H1 (cell line): Measurements from ENCODE around the gene MAP3K15. TPM values are rescaled to one million over a fixed set of nuclear protein-coding genes. Genes with fewer than 3 reads are reported as not detected.
A peak's percentile ranks its signal among the peaks of the same experiment; 100 is the strongest.

Experiments
- CTCF ChIA-PET: fragments of 300-600 bp; sonication (Branson Sonifier 250); formaldehyde crosslinking; loops from one replicate; lab custom pipeline; 2021; ENCODE audit not compliant: partially characterized antibody; lab: Charles Lee
- POLR2A ChIA-PET: fragments of 300-600 bp; sonication (Branson Sonifier 250); formaldehyde crosslinking; loops from one replicate; lab custom pipeline; 2021; ENCODE audit warnings: inconsistent platforms; ENCODE audit not compliant: partially characterized antibody; lab: Charles Lee
- DNase-seq, 2 experiments: peaks; one replicate each; pipeline versions ENCODE4 v3.0.0 to v3.0.0-alpha.2; 2010 to 2022; ENCODE audit warnings: low spot score in 2 of 2, low read depth in 1 of 2, mixed read lengths in 1 of 2
- FAIRE-seq: peaks from 2 replicates; lab custom pipeline; 2011; peaks lifted over from hg19 to GRCh38; lab: Jason Lieb, UNC
- H2AFZ ChIP-seq: 2 replicates; pipeline ENCODE4 v1.8.1; 2012; ENCODE audit warnings: low read length, inconsistent platforms
- H2AK5ac ChIP-seq: 2 replicates; pipeline ENCODE4 v1.6.1; 2013; ENCODE audit warnings: low read depth, low read length
- H2BK120ac ChIP-seq: replicated peaks from 2 replicates; pipeline ENCODE3; 2013; ENCODE audit warnings: low read depth, low read length, inconsistent platforms
- H2BK12ac ChIP-seq: 2 replicates; pipeline ENCODE4 v1.6.1; 2013; ENCODE audit warnings: low read depth, low read length
- H2BK15ac ChIP-seq: 2 replicates; pipeline ENCODE4 v1.6.1; 2013; ENCODE audit warnings: low read length
- H2BK20ac ChIP-seq: 2 replicates; pipeline ENCODE4 v1.6.1; 2013; ENCODE audit warnings: low read length
- H2BK5ac ChIP-seq: 2 replicates; pipeline ENCODE4 v1.6.1; 2013; ENCODE audit warnings: low read depth, low read length
- H3K14ac ChIP-seq: 2 replicates; pipeline ENCODE4 v1.6.1; 2013; ENCODE audit warnings: inconsistent platforms; ENCODE audit not compliant: insufficient read length
- H3K18ac ChIP-seq: 2 replicates; pipeline ENCODE4 v1.6.1; 2013; ENCODE audit warnings: low read length; ENCODE audit errors: extremely low read depth
- H3K23ac ChIP-seq: 2 replicates; pipeline ENCODE4 v1.6.1; 2013; ENCODE audit warnings: inconsistent platforms; ENCODE audit not compliant: insufficient read length
- H3K23me2 ChIP-seq: 2 replicates; pipeline ENCODE4 v1.6.1; 2013; ENCODE audit warnings: low read depth, low read length
- H3K27ac ChIP-seq: 2 replicates; pipeline ENCODE4 v1.6.1; 2011; ENCODE audit warnings: low read depth, low read length, inconsistent platforms
- H3K27me3 ChIP-seq, 4 experiments: replicated peaks in 1 of 4; 1 replicate in 1 of 4; 2 replicates in 3 of 4; pipeline versions ENCODE4 v1.6.1 to v1.8.1; 2011 to 2013; ENCODE audit warnings: low read length in 3 of 4, mild to moderate bottlenecking in 3 of 4, inconsistent platforms in 2 of 4, mixed read lengths in 2 of 4, moderate library complexity in 1 of 4; ENCODE audit not compliant: control insufficient read depth in 3 of 4, insufficient read depth in 3 of 4; ENCODE audit errors: extremely low read depth in 1 of 4
- H3K36me3 ChIP-seq, 4 experiments: 2 replicates each; pipeline versions ENCODE4 v1.6.1 to v1.8.1; 2011 to 2013; ENCODE audit warnings: mild to moderate bottlenecking in 4 of 4, low read length in 3 of 4, moderate library complexity in 2 of 4, control low read depth in 1 of 4, inconsistent platforms in 1 of 4; ENCODE audit not compliant: insufficient read depth in 4 of 4, control insufficient read depth in 2 of 4
- H3K4ac ChIP-seq: replicated peaks from 2 replicates; pipeline ENCODE3; 2013; ENCODE audit warnings: low read length, low read depth, mixed read lengths, inconsistent platforms; ENCODE audit not compliant: insufficient read length
- H3K4me1 ChIP-seq, 4 experiments: replicated peaks in 1 of 4; 1 replicate in 1 of 4; 2 replicates in 3 of 4; pipeline versions ENCODE4 v1.6.1 to v1.8.1; 2011 to 2013; ENCODE audit warnings: low read length in 3 of 4, inconsistent platforms in 2 of 4, mixed read lengths in 1 of 4; ENCODE audit not compliant: insufficient read depth in 4 of 4, control insufficient read depth in 3 of 4
- H3K4me2 ChIP-seq, 2 experiments: 2 replicates each; pipeline versions ENCODE4 v1.6.1 to v1.8.1; 2011 to 2013; ENCODE audit warnings: low read depth in 2 of 2, low read length in 2 of 2, control low read depth in 1 of 2, inconsistent platforms in 1 of 2, mild to moderate bottlenecking in 1 of 2; ENCODE audit not compliant: insufficient read depth in 1 of 2
- H3K4me3 ChIP-seq, 4 experiments: fragments of 200-600, 300-600 bp in 1 of 4; sonication (generic), shearing (Covaris generic), sonication (Bioruptor Twin) in 1 of 4; 2 replicates each; pipeline versions ENCODE4 v1.5.1 to v1.8.1; 2011 to 2016; ENCODE audit warnings: low read length in 4 of 4, low read depth in 3 of 4, control low read depth in 2 of 4, inconsistent platforms in 2 of 4, mild to moderate bottlenecking in 2 of 4, mixed read lengths in 1 of 4, moderate library complexity in 1 of 4; ENCODE audit not compliant: insufficient read depth in 2 of 4; ENCODE audit errors: extremely low read depth in 1 of 4
- H3K56ac ChIP-seq: replicated peaks from 2 replicates; pipeline ENCODE3; 2013; ENCODE audit warnings: low read depth, mild to moderate bottlenecking, mixed read lengths, low read length, inconsistent platforms; ENCODE audit not compliant: insufficient read length
- H3K79me1 ChIP-seq: 2 replicates; pipeline ENCODE4 v1.6.1; 2013; ENCODE audit warnings: low read depth, low read length, control low read depth
- H3K79me2 ChIP-seq, 2 experiments: 2 replicates each; pipeline versions ENCODE4 v1.6.1 to v1.8.1; 2012 to 2013; ENCODE audit warnings: low read length in 2 of 2, mild to moderate bottlenecking in 2 of 2, inconsistent platforms in 1 of 2; ENCODE audit not compliant: insufficient read depth in 2 of 2, control insufficient read depth in 1 of 2
- H3K9ac ChIP-seq, 4 experiments: replicated peaks in 1 of 4; 1 replicate in 1 of 4; 2 replicates in 3 of 4; pipeline versions ENCODE4 v1.6.1 to v1.8.1; 2011 to 2013; ENCODE audit warnings: low read depth in 3 of 4, low read length in 3 of 4, control low read depth in 2 of 4, mild to moderate bottlenecking in 2 of 4, moderate library complexity in 2 of 4, inconsistent platforms in 1 of 4; ENCODE audit errors: extremely low read depth in 1 of 4
- H3K9me3 ChIP-seq, 2 experiments: 2 replicates each; pipeline versions ENCODE4 v1.6.1 to v1.8.1; 2012 to 2013; ENCODE audit warnings: mild to moderate bottlenecking in 2 of 2, moderate library complexity in 2 of 2, control low read depth in 1 of 2, inconsistent platforms in 1 of 2, low read depth in 1 of 2, low read length in 1 of 2, mixed read lengths in 1 of 2; ENCODE audit not compliant: insufficient read depth in 2 of 2
- H4K20me1 ChIP-seq, 2 experiments: replicated peaks in 1 of 2; 2 replicates each; pipeline versions ENCODE3 to v1.8.1; 2011 to 2013; ENCODE audit warnings: inconsistent platforms in 2 of 2, low read length in 2 of 2, mild to moderate bottlenecking in 1 of 2; ENCODE audit not compliant: insufficient read depth in 2 of 2, control insufficient read depth in 1 of 2
- H4K5ac ChIP-seq: 2 replicates; pipeline ENCODE4 v1.6.1; 2013; ENCODE audit warnings: low read length, low read depth, mixed read lengths, inconsistent platforms; ENCODE audit not compliant: insufficient read length
- H4K8ac ChIP-seq: 2 replicates; pipeline ENCODE4 v1.8.0; 2013; ENCODE audit warnings: mild to moderate bottlenecking, moderate library complexity, low read length, inconsistent platforms; ENCODE audit not compliant: insufficient read depth; ENCODE audit errors: extremely low read depth
- H4K91ac ChIP-seq: replicated peaks from 2 replicates; pipeline ENCODE3; 2013; ENCODE audit warnings: low read length, mixed read lengths, inconsistent platforms; ENCODE audit not compliant: insufficient read length
- BCL11A ChIP-seq, 2 experiments: IDR thresholded peaks; one replicate each; pipeline ENCODE4 v1.6.1; 2011; ENCODE audit warnings: low read depth in 2 of 2, low read length in 2 of 2, mild to moderate bottlenecking in 2 of 2
- RNF2 ChIP-seq: fragments of 200-900, 300-1000 bp; sonication (generic); IDR thresholded peaks from 2 replicates; pipeline ENCODE4 v1.7.1; 2016; ENCODE audit warnings: borderline replicate concordance, low read depth, mild to moderate bottlenecking, antibody characterized with exemption, low read length; ENCODE audit not compliant: poor library complexity, severe bottlenecking; ENCODE audit errors: missing control alignments
- WGBS, 2 experiments: shearing (Covaris generic) in 1 of 2; methylation state at CpG; one replicate each; pipeline versions ENCODE4 v1.1.6 to v1.1.7; 2013 to 2015; ENCODE audit warnings: low lambda C conversion rate in 2 of 2, mixed read lengths in 2 of 2, inconsistent platforms in 1 of 2, low coverage in 1 of 2, missing lambda C conversion rate in 1 of 2; ENCODE audit not compliant: insufficient replicate concordance in 2 of 2, insufficient coverage in 1 of 2, insufficient read length in 1 of 2; ENCODE audit errors: extremely low coverage in 1 of 2, missing lambda C conversion rate in 1 of 2; 5-methylcytosine and 5-hydroxymethylcytosine counted together
- polyA plus RNA-seq, 7 experiments: library from polyadenylated mRNA; depleted of rRNA in 3 of 7; stranded (reverse) in 5 of 7; unstranded in 2 of 7; fragments of >200 nt in 5 of 7; fragments of 200-250 nt in 2 of 7; gene quantifications; 1 replicate in 5 of 7; 2 replicates in 1 of 7; 4 replicates in 1 of 7; pipeline versions ENCODE4 v1.2.1 to v1.2.3, GENCODE V29; 2011 to 2013; ENCODE audit warnings: missing spikeins in 2 of 7, mixed read lengths in 2 of 7
- total RNA-seq: library from RNA; stranded (reverse); fragmentation: NEBNext Ultra II Directional; extraction: Animal tissue kit (Norgen Biotek cat#: 25700); gene quantifications from 2 replicates; pipeline ENCODE4 v1.2.1, GENCODE V29; 2021

The MAP3K15 gene
- total and polyA plus RNA-seq, 2 of the 8 experiments (the other 6 are each of a cell fraction or from before 2014, with no cell fraction given) = 1.8 to 2.4 TPM

- CTCF ChIA-PET = interaction anchor here (0.7 to 1.2 kb wide), 2 partner anchors 427 to 456 kb away, joined by 3 to 4 read pairs; no protein-coding TSS in a partner anchor
- Histone ChIP-seq H3K79me1 (no peaks in the 10 kb centered on the region), H2AFZ (no peak overlapping the region)
Observed at GRCh38 chrX:19342331-19342906, 172.9 kb downstream of the MAP3K15 start.

More at GRCh38 chrX:19342331-19342906, 172.9 kb downstream of the MAP3K15 start:
- POLR2A ChIA-PET = no interaction called here
- H3K27me3 ChIP-seq = no peaks in the 10 kb centered on the region
- no peak overlapping the region for H3K23ac ChIP-seq
- no peak overlapping the region for H2AK5ac ChIP-seq
- 87% methylated on average over 6 of the region's 6 CpGs; no CpG with 5 or more reads in 1 of the 2 experiments for WGBS, 2 experiments
- H3K36me3 ChIP-seq = no peaks in the 10 kb centered on the region
- no peak overlapping the region for H2BK5ac ChIP-seq
- no peak overlapping the region for H4K8ac ChIP-seq
- no peak overlapping the region for H3K4ac ChIP-seq
- no peak for DNase-seq
- H3K18ac ChIP-seq = no peak overlapping the region
- H3K4me2 ChIP-seq = peak overlapping the region in 1 of 2 experiments; percentile 86; a peak in 1 of 4 replicates
- no peak overlapping the region for H3K27ac ChIP-seq
- H3K56ac ChIP-seq = no peak overlapping the region
- H2BK20ac ChIP-seq = no peak overlapping the region
- H2BK15ac ChIP-seq = no peak overlapping the region
- H2BK120ac ChIP-seq = no peak overlapping the region
- peaks cover 2% of the 10 kb centered on the region; the same call in 1 of the 2 replicates for H3K23me2 ChIP-seq
- H3K79me2 ChIP-seq = peaks cover 4 to 31% of the 10 kb centered on the region in 2 experiments; a peak in 3 of 4 replicates
- no peaks in the 10 kb centered on the region for H3K9me3 ChIP-seq
- H3K14ac ChIP-seq = no peak overlapping the region
- H4K5ac ChIP-seq = no peak overlapping the region
- no peak overlapping the region for H3K9ac ChIP-seq
- H4K91ac ChIP-seq = no peak overlapping the region
- H3K4me3 ChIP-seq = no peak overlapping the region
- H2BK12ac ChIP-seq = no peak overlapping the region
- H3K4me1 ChIP-seq = peaks cover 0 to 3% (median 0%) of the 10 kb centered on the region in 4 experiments; a peak in 2 of 7 replicates
- no peak for FAIRE-seq
- no peak for TF ChIP-seq BCL11A (IDR thresholded peaks at IDR 0.05; ENCODE audit: low read depth in 2 of 2, low read length in 2 of 2)
- TF ChIP-seq RNF2 = no peak
- no peaks in the 10 kb centered on the region for H4K20me1 ChIP-seq
